Vagina (tissue), 2 donors: ENCODE data around the gene TMEM269. TPM values are rescaled to one million over a fixed set of nuclear protein-coding genes. Genes with fewer than 3 reads are reported as not detected.
A peak's percentile ranks its signal among the peaks of the same experiment; 100 is the strongest.
"Not testable (repeated sequence)": the region's sequence is repeated elsewhere in the genome, so short reads cannot be mapped to it uniquely, and the experiment has no call there.

Experiments used
- DNase-seq, 2 donors: peaks; one replicate each; pipeline ENCODE4 v3.0.0-alpha.2; 2017; ENCODE audit errors: extremely low spot score in 2 of 2
- H3K27ac ChIP-seq: fragments of 200-600 bp; sonication (generic); one replicate; pipeline ENCODE4 v1.5.1; 2019
- H3K27me3 ChIP-seq: fragments of 200-600 bp; sonication (generic); one replicate; pipeline ENCODE4 v1.5.1; 2019
- H3K36me3 ChIP-seq, 2 donors: fragments of 200-600 bp; sonication (generic); one replicate each; pipeline ENCODE4 v1.5.1; 2017 to 2019
- H3K4me1 ChIP-seq: fragments of 200-600 bp; sonication (generic); one replicate; pipeline ENCODE4 v1.5.1; 2019
- H3K4me3 ChIP-seq, 2 donors: fragments of 200-600 bp; sonication (generic); 1 replicate in 1 of 2; 2 replicates in 1 of 2; pipeline ENCODE4 v1.5.1; 2016 to 2019
- H3K9me3 ChIP-seq: fragments of 200-600 bp; sonication (generic); one replicate; pipeline ENCODE4 v1.5.1; 2019
- POLR2A ChIP-seq, 2 donors: fragments of 450-650 bp; IDR thresholded peaks; one replicate each; pipeline ENCODE4 v1.6.1; 2017; ENCODE audit warnings: antibody characterized with exemption in 2 of 2, mild to moderate bottlenecking in 2 of 2, moderate library complexity in 2 of 2
- POLR2AphosphoS5 ChIP-seq, 2 donors: sonication (generic); formaldehyde crosslinking; IDR thresholded peaks; one replicate each; pipeline ENCODE4 v1.9.0; 2017; ENCODE audit warnings: antibody characterized with exemption in 2 of 2, mild to moderate bottlenecking in 2 of 2, low read depth in 1 of 2; ENCODE audit not compliant: insufficient read depth in 1 of 2
- intact Hi-C: fragments of 100-400 bp; cut with DNase I; formaldehyde crosslinking; loops from one replicate; pipeline ENCODE4 v1.15.1; 2023
- total RNA-seq: library from RNA; depleted of rRNA; stranded (reverse); fragments of >200 nt; gene quantifications from one replicate; pipeline ENCODE4 v1.2.3, GENCODE V29; 2016
- TF ChIP-seq, protein P1 (sequence below), 3 experiments: fragments of 450-650 bp in 2 of 3; fragments of 200-600 bp in 1 of 3; sonication (generic) in 1 of 3; IDR thresholded peaks; one replicate each; pipeline ENCODE4 v1.5.1; 2017 to 2019; ENCODE audit warnings: antibody characterized with exemption in 3 of 3, mild to moderate bottlenecking in 2 of 3, moderate library complexity in 2 of 3

TMEM269 gene
- total RNA-seq, 1 donor from 2014 or later: not detected

DNA sequence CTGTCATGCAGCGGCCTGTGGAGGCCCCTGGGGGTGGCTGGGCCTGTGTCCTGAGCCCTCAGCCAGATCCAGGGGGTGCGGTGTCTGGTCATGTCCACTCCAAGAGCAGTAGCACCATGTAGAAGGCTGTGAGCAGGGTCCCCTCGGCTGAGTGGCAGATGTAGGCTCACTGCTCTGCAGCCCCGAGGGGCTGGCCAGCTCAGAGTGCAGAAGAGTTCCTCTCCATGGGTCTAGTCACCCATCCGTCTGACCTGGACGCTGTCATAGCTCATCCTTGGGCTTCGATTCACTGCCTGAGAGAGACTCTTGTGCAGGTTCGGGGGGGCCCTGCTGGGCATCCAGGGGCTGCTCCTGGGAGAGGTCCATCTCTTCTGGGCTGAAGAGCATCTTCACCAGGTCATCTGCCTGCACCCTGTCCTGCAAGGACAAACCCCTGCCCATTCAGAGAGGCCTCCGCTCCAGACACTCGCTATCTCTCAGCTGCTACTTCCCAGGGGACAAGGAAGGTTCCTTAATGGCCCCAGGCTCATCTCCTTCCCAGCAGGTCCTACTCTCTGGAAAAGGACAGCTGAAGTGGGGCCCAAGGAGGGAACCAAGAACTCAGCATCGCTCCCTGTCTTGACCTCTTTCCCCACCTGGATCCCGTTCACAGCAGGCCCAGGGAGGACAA lies 38.2 kb upstream of the TMEM269 start:
- Histone ChIP-seq H3K27ac (no peak overlapping the region), H3K4me3 (no peak overlapping the region), H3K27me3 (no peaks in the 10 kb centered on the region), H3K9me3 (no peaks in the 10 kb centered on the region), H3K4me1 (peaks cover 7% of the 10 kb centered on the region), H3K36me3 (peaks cover 0 to 28% of the 10 kb centered on the region in 2 donors)
- intact Hi-C loops: no loop called here
- DNase-seq: no peak
- no peak for TF ChIP-seq POLR2AphosphoS5 (IDR thresholded peaks at IDR 0.05; ENCODE audit: insufficient read depth in 1 of 2, low read depth in 1 of 2)
- TF ChIP-seq POLR2A (IDR thresholded peaks at IDR 0.05): no peak

- peaks cover 0 to 34% of the 10 kb centered on the region in 2 donors for H3K36me3 ChIP-seq
These were observed 37.7 kb upstream of the TMEM269 start for GRCh38 chr1:42747125-42747524.

DNA sequence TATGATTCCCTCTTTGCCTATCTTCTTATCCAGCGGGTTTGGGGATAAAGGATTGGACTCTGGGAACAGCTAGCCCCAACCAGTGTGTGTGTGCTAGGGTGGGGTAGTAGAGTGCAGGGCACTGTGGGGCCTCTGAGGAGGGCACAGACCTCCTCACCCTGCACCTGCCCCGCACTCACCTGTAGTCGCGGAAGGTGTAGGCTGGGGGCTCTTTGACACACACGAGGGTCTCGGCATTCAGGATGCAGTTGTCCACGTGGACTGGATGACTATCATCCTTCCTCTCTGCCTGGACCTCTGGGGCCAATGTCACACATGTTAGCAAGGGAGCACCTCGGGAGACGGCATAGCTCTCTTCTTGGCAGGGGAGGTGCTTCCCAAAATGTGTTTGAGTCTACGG lies 36.8 kb upstream of the TMEM269 start:
- no peaks in the 10 kb centered on the region for H3K9me3 ChIP-seq
- H3K4me3 ChIP-seq: no peak overlapping the region
- DNase-seq: no peak
- TF ChIP-seq, protein P1, sequence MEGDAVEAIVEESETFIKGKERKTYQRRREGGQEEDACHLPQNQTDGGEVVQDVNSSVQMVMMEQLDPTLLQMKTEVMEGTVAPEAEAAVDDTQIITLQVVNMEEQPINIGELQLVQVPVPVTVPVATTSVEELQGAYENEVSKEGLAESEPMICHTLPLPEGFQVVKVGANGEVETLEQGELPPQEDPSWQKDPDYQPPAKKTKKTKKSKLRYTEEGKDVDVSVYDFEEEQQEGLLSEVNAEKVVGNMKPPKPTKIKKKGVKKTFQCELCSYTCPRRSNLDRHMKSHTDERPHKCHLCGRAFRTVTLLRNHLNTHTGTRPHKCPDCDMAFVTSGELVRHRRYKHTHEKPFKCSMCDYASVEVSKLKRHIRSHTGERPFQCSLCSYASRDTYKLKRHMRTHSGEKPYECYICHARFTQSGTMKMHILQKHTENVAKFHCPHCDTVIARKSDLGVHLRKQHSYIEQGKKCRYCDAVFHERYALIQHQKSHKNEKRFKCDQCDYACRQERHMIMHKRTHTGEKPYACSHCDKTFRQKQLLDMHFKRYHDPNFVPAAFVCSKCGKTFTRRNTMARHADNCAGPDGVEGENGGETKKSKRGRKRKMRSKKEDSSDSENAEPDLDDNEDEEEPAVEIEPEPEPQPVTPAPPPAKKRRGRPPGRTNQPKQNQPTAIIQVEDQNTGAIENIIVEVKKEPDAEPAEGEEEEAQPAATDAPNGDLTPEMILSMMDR (IDR thresholded peaks at IDR 0.05): no peak
- TF ChIP-seq POLR2A (IDR thresholded peaks at IDR 0.05) (no peak), POLR2AphosphoS5 (IDR thresholded peaks at IDR 0.05; ENCODE audit: insufficient read depth in 1 of 2, low read depth in 1 of 2) (no peak)
- H3K36me3 ChIP-seq: peaks cover 0 to 40% of the 10 kb centered on the region in 2 donors
- H3K27me3 ChIP-seq: no peaks in the 10 kb centered on the region
- intact Hi-C loops: no loop called here
- H3K4me1 ChIP-seq: no peaks in the 10 kb centered on the region
- H3K27ac ChIP-seq: no peak overlapping the region

More at GRCh38 chr1:42747125-42747524, 37.7 kb upstream of the TMEM269 start:
- Histone ChIP-seq H3K4me1 (peaks cover 4% of the 10 kb centered on the region), H3K9me3 (no peaks in the 10 kb centered on the region), H3K27me3 (no peaks in the 10 kb centered on the region), H3K27ac (no peak overlapping the region), H3K4me3 (no peak overlapping the region)
- DNase-seq: no peak
- TF ChIP-seq POLR2AphosphoS5 (IDR thresholded peaks at IDR 0.05; ENCODE audit: insufficient read depth in 1 of 2, low read depth in 1 of 2): peak in 1 of 2 donors; percentile 15
- TF ChIP-seq POLR2A (IDR thresholded peaks at IDR 0.05): no peak
- TF ChIP-seq, protein P1 (IDR thresholded peaks at IDR 0.05): peak; percentile 14 to 50 (median 37)
- intact Hi-C loops: no loop called here

GRCh38 chr1:42748461-42749410 lies 36.1 kb upstream of the TMEM269 start:
- Histone ChIP-seq H3K27me3 (no peaks in the 10 kb centered on the region), H3K4me1 (no peaks in the 10 kb centered on the region), H3K4me3 (no peak overlapping the region), H3K36me3 (peaks cover 0 to 40% of the 10 kb centered on the region in 2 donors), H3K27ac (no peak overlapping the region), H3K9me3 (no peaks in the 10 kb centered on the region)
- TF ChIP-seq, protein P1 (IDR thresholded peaks at IDR 0.05): no peak
- TF ChIP-seq POLR2A (IDR thresholded peaks at IDR 0.05): no peak
- no peak for TF ChIP-seq POLR2AphosphoS5 (IDR thresholded peaks at IDR 0.05; ENCODE audit: insufficient read depth in 1 of 2, low read depth in 1 of 2)
- DNase-seq: no peak
- intact Hi-C loops: no loop called here

- no peak overlapping the region for H3K4me3 ChIP-seq
- intact Hi-C loops: no loop called here
- no peaks in the 10 kb centered on the region for H3K9me3 ChIP-seq
- peaks cover 0 to 53% of the 10 kb centered on the region in 2 donors for H3K36me3 ChIP-seq
- DNase-seq: no peak
- no peak overlapping the region for H3K27ac ChIP-seq
- no peaks in the 10 kb centered on the region for H3K27me3 ChIP-seq
- no peak for TF ChIP-seq POLR2A (IDR thresholded peaks at IDR 0.05)
- TF ChIP-seq POLR2AphosphoS5 (IDR thresholded peaks at IDR 0.05; ENCODE audit: insufficient read depth in 1 of 2, low read depth in 1 of 2): no peak
- TF ChIP-seq, protein P1 (IDR thresholded peaks at IDR 0.05): no peak
- no peaks in the 10 kb centered on the region for H3K4me1 ChIP-seq
These were observed 34.8 kb upstream of the TMEM269 start for GRCh38 chr1:42750041-42750440.

GRCh38 chr1:42751511-42752070 lies 33.2 kb upstream of the TMEM269 start:
- DNase-seq, H3K4me1 ChIP-seq, H3K4me3 ChIP-seq, H3K9me3 ChIP-seq, H3K27ac ChIP-seq, H3K27me3 ChIP-seq, intact Hi-C loops: not testable (repeated sequence)
- H3K36me3 ChIP-seq: peaks cover 0 to 57% of the 10 kb centered on the region in 2 donors
